Measurements from ENCODE around the gene STX8. TPM values are rescaled to one million over a fixed set of nuclear protein-coding genes. Genes with fewer than 3 reads are reported as not detected.

Gene STX8
- total RNA-seq, 1 donor: 77.5 TPM

DNA sequence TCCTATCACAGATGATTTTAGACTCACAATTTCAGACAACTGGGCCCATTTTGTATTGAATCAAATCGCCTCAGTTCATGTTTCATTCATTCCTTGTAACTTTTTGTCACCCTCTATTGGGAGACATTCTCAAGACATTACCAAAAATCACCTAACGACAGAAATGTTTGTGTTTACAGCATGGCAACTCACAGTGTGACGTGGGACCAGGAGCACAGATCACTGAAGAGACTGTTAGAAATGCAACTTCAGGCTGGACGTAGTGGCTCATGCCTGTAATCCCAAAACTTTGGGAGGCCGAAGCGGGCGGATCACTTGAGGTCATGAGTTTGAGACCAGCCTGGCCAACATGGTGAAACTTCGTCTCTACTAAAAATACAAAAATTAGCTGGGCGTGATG is 304.7 kb downstream of the STX8 start:
- DNase-seq (ENCODE audit: low read depth): no peak
- TF ChIP-seq, protein P1, sequence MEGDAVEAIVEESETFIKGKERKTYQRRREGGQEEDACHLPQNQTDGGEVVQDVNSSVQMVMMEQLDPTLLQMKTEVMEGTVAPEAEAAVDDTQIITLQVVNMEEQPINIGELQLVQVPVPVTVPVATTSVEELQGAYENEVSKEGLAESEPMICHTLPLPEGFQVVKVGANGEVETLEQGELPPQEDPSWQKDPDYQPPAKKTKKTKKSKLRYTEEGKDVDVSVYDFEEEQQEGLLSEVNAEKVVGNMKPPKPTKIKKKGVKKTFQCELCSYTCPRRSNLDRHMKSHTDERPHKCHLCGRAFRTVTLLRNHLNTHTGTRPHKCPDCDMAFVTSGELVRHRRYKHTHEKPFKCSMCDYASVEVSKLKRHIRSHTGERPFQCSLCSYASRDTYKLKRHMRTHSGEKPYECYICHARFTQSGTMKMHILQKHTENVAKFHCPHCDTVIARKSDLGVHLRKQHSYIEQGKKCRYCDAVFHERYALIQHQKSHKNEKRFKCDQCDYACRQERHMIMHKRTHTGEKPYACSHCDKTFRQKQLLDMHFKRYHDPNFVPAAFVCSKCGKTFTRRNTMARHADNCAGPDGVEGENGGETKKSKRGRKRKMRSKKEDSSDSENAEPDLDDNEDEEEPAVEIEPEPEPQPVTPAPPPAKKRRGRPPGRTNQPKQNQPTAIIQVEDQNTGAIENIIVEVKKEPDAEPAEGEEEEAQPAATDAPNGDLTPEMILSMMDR (IDR thresholded peaks at IDR 0.05; ENCODE audit: insufficient read depth, low read length): no peak
- H3K4me3 ChIP-seq (ENCODE audit: low read depth, low read length): no peak overlapping the region

- DNase-seq (ENCODE audit: low read depth): no peak
- H3K4me3 ChIP-seq (ENCODE audit: low read depth, low read length): no peak overlapping the region
- TF ChIP-seq, protein P1 (IDR thresholded peaks at IDR 0.05; ENCODE audit: insufficient read depth, low read length): no peak
Measured at GRCh38 chr17:9269350-9270035, 306.1 kb downstream of the STX8 start.

- H3K4me3 ChIP-seq (ENCODE audit: low read depth, low read length): no peak overlapping the region
- DNase-seq (ENCODE audit: low read depth): no peak
- TF ChIP-seq, protein P1 (IDR thresholded peaks at IDR 0.05; ENCODE audit: insufficient read depth, low read length): no peak
Measured at GRCh38 chr17:9268546-9268945, 307.1 kb downstream of the STX8 start.

DNA sequence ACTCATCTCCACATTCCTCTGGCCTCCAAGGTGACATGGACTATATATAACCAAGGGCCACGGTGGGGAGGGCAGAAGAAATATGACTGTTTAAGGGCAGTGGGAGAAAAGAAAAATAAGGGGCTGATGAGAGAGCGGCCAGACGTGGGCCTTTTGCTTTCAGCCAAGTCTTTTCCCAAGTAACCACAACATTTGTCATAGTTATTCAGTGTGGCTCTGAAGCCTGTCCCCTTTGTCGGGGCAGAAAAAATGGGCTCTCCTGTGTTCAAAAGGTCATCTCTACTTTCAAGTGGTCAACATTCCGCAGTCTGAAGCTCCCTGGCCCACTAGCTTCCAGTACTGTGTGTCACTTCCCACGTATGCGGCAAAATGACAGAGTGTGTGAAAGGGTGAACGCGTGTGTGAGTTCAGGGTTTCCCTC is 308.9 kb downstream of the STX8 start:
- DNase-seq (ENCODE audit: low read depth): no peak
- TF ChIP-seq, protein P1 (IDR thresholded peaks at IDR 0.05; ENCODE audit: insufficient read depth, low read length): no peak

DNA sequence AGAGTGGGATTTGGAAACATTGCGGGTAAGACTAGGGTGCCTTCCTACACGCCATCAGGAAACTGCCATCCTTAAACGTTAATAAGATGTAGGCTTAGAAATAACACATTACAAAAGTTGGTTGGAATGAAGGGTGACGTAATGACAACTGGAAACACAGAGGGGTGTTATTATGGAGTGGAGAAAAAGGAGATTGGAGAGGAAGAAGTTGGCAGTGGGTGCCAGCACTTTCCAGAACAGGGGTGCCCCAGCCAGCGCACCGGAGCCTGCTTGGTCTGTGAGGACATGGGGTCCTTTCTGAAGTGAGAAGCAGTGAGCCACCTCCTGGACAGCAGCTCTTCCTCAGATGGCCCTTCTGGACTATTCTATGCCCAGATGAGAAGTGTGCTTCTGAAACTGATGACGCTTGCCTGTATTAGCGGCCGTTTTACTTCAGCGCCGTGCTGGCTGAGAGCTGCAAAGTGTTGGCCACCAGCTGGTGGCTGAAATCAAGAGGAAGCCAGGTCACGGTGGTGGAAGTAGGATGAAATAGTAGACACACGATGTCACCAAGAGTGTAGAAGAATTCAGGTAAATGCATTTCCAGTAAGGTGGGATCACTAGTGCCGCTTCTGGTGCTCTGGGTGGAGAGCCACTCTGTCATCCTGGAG is 309.5 kb downstream of the STX8 start:
- H3K4me3 ChIP-seq (ENCODE audit: low read depth, low read length): no peak overlapping the region
- TF ChIP-seq, protein P1 (IDR thresholded peaks at IDR 0.05; ENCODE audit: insufficient read depth, low read length): no peak
- no peak for DNase-seq (ENCODE audit: low read depth)

More for the DNA sequence above, 308.9 kb downstream of the STX8 start:
- H3K4me3 ChIP-seq (ENCODE audit: low read depth, low read length): no peak overlapping the region

DNA sequence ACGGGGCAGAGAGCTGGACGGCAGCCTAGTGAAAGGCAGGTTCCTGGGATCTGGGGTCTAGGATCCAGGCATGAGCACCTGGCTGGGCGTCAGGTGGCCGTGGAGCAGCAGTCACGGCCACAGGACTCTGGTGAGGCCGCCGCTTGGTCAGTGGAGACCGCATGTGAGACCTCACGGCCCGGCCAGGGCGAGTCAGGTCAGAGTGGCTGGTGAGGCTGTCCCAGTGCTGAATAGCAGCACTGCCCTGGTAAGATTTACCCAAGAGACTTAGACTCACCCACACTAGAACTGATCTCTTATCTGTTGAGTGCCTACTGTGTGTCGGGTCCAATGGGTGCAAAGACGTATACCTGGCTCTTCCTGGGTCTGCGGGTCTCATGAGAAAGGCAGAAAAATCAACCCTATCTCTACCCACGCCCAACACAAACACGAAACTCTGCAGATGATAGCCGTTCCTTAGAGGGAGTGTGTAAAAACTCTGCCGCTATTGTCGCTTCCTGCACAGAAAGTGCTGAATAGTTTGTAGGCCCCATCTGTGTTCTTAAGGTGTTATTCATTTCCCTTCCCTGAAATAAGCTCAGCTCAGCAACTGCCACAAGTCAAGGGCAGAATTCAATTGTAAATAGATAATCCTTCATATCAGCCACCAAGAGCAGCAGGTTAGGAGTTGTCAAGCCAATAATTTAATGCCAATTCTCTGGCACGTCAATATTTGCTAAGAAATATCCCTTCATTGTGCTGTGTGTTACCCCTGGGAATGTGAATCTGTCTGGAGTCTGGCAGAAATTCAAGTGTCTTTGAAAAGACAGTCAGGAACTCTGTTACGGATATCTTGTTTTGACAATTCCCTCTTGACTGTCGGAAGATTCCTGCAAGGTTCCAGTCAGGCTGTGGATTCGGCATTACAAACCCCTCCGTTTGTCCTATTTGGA is 314.3 kb downstream of the STX8 start:
- TF ChIP-seq, protein P1 (IDR thresholded peaks at IDR 0.05; ENCODE audit: insufficient read depth, low read length): no peak
- H3K4me3 ChIP-seq (ENCODE audit: low read depth, low read length): no peak overlapping the region
- DNase-seq (ENCODE audit: low read depth): no peak
